Measurements from ENCODE around the gene TMEM9. TPM values are rescaled to one million over a fixed set of nuclear protein-coding genes. Genes with fewer than 3 reads are reported as not detected.

Gene TMEM9
- total and polyA plus RNA-seq, 9 of the 15 experiments (the other 6 are each of a cell fraction or from before 2014, with no cell fraction given): 30.4 to 107 (median 67.6) TPM

DNA sequence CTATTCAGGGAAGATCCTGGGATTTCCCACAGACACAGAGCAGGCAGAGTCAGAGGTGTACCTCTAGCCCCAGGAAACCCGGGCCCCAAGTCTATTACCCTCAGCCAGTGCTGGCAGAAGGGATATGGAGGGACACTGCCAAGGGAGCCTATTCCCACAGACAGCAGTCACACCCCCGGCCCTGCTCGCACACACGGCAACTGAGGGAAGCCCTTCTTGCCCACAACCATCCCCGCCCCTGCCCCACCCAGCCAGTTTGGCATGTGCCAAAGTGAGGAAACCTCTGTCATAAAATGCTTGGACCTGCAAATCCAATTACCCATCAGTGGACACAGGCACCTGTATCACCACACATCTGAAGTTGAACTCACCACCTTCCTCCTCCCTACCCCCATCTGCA lies 48.6 kb downstream of the TMEM9 start:
- H3K4me1 ChIP-seq (replicated peaks in 1 of 2; ENCODE audit: control insufficient read depth in 2 of 2, insufficient read depth in 2 of 2, low read length in 2 of 2): no peaks in the 10 kb centered on the region
- no peak overlapping the region for H3K9ac ChIP-seq (ENCODE audit: insufficient read depth in 1 of 2, low read depth in 2 of 2, low read length in 2 of 2)
- ChIA-PET CTCF (ENCODE audit: low intra/inter-chr PET ratio) (no interaction called here), POLR2A (no interaction called here)
- no peak overlapping the region for H3K4me3 ChIP-seq
- in situ Hi-C loops (cut with MboI) (no loop called here), intact Hi-C loops (cut with micrococcal nuclease) (no loop called here)
- ATAC-seq: no peak
- H3K36me3 ChIP-seq (ENCODE audit: control insufficient read depth, insufficient read depth, low read length): no peaks in the 10 kb centered on the region
- no peak overlapping the region for H3K27ac ChIP-seq (ENCODE audit: extremely low read depth, low read depth, low read length)
- H2AFZ ChIP-seq (ENCODE audit: low read depth, low read length): no peak overlapping the region
- peaks cover 8% of the 10 kb centered on the region for H4K20me1 ChIP-seq (replicated peaks; ENCODE audit: control insufficient read depth, insufficient read depth, low read length)
- H3K4me2 ChIP-seq (ENCODE audit: insufficient read depth, low read length): no peak overlapping the region
- peaks cover 53 to 72% of the 10 kb centered on the region in 2 experiments for H3K27me3 ChIP-seq (ENCODE audit: control insufficient read depth in 2 of 2, insufficient read depth in 2 of 2, low read length in 2 of 2)
- DNase-seq (ENCODE audit: extremely low read depth in 1 of 4, low spot score in 3 of 4): no peak
- no peaks in the 10 kb centered on the region for H3K9me1 ChIP-seq (ENCODE audit: control insufficient read depth, insufficient read depth, low read length)
- no peaks in the 10 kb centered on the region for H3K9me3 ChIP-seq (replicated peaks; ENCODE audit: control insufficient read depth, insufficient read depth, low read depth, low read length)
- H3K79me2 ChIP-seq (ENCODE audit: control insufficient read depth, insufficient read depth, low read length): no peaks in the 10 kb centered on the region
- no TSS peak for BruUV-seq (replicated peaks)
- WGBS (ENCODE audit: insufficient coverage, low coverage, missing lambda C conversion rate): 2% methylated on average over 5 of the region's 5 CpGs
- TF ChIP-seq, protein P1, sequence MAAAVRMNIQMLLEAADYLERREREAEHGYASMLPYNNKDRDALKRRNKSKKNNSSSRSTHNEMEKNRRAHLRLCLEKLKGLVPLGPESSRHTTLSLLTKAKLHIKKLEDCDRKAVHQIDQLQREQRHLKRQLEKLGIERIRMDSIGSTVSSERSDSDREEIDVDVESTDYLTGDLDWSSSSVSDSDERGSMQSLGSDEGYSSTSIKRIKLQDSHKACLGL (CRISPR knock-in tag; IDR thresholded peaks at IDR 0.05; ENCODE audit: borderline replicate concordance, poor library complexity, severe bottlenecking): no peak
- FAIRE-seq: no peak

DNA sequence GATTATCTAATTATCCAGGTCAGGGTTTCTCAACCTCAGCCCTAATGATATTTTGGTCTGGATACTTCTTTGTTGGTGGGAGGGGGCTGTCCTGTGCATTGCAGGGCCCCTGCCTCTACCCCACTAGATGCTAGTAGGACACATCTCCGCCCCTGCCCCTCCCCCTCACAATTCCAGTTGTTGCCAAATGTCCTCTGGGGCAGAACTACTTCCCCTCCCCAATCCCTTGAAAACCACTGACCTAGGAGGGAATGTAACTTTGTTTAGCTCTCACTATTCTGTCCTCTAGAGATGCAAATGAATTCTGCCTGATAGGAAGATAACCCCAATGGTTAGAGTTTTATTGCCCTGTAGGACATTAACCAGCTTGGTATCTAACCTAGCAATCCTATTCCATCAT lies 50.1 kb downstream of the TMEM9 start:
- FAIRE-seq: no peak
- BruUV-seq (replicated peaks): no TSS peak
- Histone ChIP-seq H3K9me3 (replicated peaks; ENCODE audit: control insufficient read depth, insufficient read depth, low read depth, low read length) (no peaks in the 10 kb centered on the region), H3K4me2 (ENCODE audit: insufficient read depth, low read length) (no peak overlapping the region), H2AFZ (ENCODE audit: low read depth, low read length) (no peak overlapping the region), H3K4me1 (replicated peaks in 1 of 2; ENCODE audit: control insufficient read depth in 2 of 2, insufficient read depth in 2 of 2, low read length in 2 of 2) (no peaks in the 10 kb centered on the region), H3K9ac (ENCODE audit: insufficient read depth in 1 of 2, low read depth in 2 of 2, low read length in 2 of 2) (no peak overlapping the region), H3K27ac (ENCODE audit: extremely low read depth, low read depth, low read length) (no peak overlapping the region), H3K27me3 (ENCODE audit: control insufficient read depth in 2 of 2, insufficient read depth in 2 of 2, low read length in 2 of 2) (peaks cover 60 to 76% of the 10 kb centered on the region in 2 experiments), H4K20me1 (replicated peaks; ENCODE audit: control insufficient read depth, insufficient read depth, low read length) (peaks cover 9% of the 10 kb centered on the region), H3K79me2 (ENCODE audit: control insufficient read depth, insufficient read depth, low read length) (no peaks in the 10 kb centered on the region), H3K36me3 (ENCODE audit: control insufficient read depth, insufficient read depth, low read length) (no peaks in the 10 kb centered on the region), H3K9me1 (ENCODE audit: control insufficient read depth, insufficient read depth, low read length) (no peaks in the 10 kb centered on the region), H3K4me3 (no peak overlapping the region)
- no peak for ATAC-seq
- ChIA-PET CTCF (ENCODE audit: low intra/inter-chr PET ratio) (no interaction called here), POLR2A (no interaction called here)
- 0% methylated on average over 1 of the region's 1 CpG for WGBS (ENCODE audit: insufficient coverage, low coverage, missing lambda C conversion rate)
- intact Hi-C loops (cut with micrococcal nuclease) (no loop called here), in situ Hi-C loops (cut with MboI) (no loop called here)
- DNase-seq (ENCODE audit: extremely low read depth in 1 of 4, low spot score in 3 of 4): no peak
- TF ChIP-seq, protein P2, sequence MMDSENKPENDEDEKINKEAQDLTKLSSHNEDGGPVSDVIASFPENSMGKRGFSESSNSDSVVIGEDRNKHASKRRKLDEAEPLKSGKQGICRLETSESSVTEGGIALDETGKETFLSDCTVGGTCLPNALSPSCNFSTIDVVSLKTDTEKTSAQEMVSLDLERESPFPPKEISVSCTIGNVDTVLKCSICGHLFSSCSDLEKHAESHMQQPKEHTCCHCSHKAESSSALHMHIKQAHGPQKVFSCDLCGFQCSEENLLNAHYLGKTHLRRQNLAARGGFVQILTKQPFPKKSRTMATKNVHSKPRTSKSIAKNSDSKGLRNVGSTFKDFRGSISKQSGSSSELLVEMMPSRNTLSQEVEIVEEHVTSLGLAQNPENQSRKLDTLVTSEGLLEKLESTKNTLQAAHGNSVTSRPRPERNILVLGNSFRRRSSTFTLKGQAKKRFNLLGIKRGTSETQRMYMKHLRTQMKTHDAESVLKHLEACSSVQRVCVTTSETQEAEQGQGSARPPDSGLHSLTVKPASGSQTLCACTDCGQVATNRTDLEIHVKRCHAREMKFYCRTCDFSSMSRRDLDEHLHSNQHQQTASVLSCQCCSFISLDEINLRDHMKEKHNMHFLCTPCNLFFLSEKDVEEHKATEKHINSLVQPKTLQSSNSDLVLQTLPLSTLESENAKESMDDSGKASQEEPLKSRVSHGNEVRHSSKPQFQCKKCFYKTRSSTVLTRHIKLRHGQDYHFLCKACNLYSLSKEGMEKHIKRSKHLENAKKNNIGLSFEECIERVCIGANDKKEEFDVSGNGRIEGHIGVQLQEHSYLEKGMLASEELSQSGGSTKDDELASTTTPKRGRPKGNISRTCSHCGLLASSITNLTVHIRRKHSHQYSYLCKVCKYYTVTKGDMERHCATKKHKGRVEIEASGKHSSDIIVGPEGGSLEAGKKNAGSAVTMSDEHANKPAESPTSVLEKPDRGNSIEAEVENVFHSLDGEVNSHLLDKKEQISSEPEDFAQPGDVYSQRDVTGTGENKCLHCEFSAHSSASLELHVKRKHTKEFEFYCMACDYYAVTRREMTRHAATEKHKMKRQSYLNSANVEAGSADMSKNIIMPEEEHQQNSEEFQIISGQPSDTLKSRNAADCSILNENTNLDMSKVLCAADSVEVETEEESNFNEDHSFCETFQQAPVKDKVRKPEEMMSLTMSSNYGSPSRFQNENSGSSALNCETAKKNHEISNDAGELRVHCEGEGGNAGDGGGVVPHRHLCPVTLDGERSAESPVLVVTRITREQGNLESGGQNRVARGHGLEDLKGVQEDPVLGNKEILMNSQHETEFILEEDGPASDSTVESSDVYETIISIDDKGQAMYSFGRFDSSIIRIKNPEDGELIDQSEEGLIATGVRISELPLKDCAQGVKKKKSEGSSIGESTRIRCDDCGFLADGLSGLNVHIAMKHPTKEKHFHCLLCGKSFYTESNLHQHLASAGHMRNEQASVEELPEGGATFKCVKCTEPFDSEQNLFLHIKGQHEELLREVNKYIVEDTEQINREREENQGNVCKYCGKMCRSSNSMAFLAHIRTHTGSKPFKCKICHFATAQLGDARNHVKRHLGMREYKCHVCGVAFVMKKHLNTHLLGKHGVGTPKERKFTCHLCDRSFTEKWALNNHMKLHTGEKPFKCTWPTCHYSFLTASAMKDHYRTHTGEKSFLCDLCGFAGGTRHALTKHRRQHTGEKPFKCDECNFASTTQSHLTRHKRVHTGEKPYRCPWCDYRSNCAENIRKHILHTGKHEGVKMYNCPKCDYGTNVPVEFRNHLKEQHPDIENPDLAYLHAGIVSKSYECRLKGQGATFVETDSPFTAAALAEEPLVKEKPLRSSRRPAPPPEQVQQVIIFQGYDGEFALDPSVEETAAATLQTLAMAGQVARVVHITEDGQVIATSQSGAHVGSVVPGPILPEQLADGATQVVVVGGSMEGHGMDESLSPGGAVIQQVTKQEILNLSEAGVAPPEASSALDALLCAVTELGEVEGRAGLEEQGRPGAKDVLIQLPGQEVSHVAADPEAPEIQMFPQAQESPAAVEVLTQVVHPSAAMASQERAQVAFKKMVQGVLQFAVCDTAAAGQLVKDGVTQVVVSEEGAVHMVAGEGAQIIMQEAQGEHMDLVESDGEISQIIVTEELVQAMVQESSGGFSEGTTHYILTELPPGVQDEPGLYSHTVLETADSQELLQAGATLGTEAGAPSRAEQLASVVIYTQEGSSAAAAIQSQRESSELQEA (IDR thresholded peaks at IDR 0.05; ENCODE audit: low read depth): no peak
- TF ChIP-seq ZNF583 (CRISPR knock-in tag; IDR thresholded peaks at IDR 0.05) (no peak), TAF7 (tag; IDR thresholded peaks at IDR 0.05) (no peak), RBM34 (IDR thresholded peaks at IDR 0.05; ENCODE audit: borderline replicate concordance, insufficient read depth, low read length) (no peak)
- TF ChIP-seq, protein P3, sequence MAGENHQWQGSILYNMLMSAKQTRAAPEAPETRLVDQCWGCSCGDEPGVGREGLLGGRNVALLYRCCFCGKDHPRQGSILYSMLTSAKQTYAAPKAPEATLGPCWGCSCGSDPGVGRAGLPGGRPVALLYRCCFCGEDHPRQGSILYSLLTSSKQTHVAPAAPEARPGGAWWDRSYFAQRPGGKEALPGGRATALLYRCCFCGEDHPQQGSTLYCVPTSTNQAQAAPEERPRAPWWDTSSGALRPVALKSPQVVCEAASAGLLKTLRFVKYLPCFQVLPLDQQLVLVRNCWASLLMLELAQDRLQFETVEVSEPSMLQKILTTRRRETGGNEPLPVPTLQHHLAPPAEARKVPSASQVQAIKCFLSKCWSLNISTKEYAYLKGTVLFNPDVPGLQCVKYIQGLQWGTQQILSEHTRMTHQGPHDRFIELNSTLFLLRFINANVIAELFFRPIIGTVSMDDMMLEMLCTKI (IDR thresholded peaks at IDR 0.05; ENCODE audit: partially characterized antibody): no peak

All from K562 (cell line).